H1 (cell line): Measurements from ENCODE around the gene ZNF423.

Source experiments
- EP300 ChIP-seq, 2 experiments: IDR thresholded peaks; 1 replicate in 1 of 2; 2 replicates in 1 of 2; pipeline ENCODE4 v1.6.1; 2011 to 2012; ENCODE audit warnings: low read depth in 2 of 2, low read length in 2 of 2, mild to moderate bottlenecking in 2 of 2, borderline replicate concordance in 1 of 2, inconsistent platforms in 1 of 2, moderate library complexity in 1 of 2
- KDM1A ChIP-seq: fragments of 200-600, 300-600 bp; sonication (generic); IDR thresholded peaks from 2 replicates; pipeline ENCODE4 v1.7.1; 2016; ENCODE audit warnings: mild to moderate bottlenecking, low read length, borderline replicate concordance
- PHF8 ChIP-seq: fragments of 200-600 bp; sonication (generic); conservative IDR thresholded peaks from 2 replicates; pipeline ENCODE4 v1.7.1; 2012; ENCODE audit warnings: low read depth, mild to moderate bottlenecking, inconsistent platforms, low read length, moderate library complexity
- POLR2A ChIP-seq, 2 experiments: IDR thresholded peaks; 1 replicate in 1 of 2; 2 replicates in 1 of 2; pipeline ENCODE4 v1.6.1; 2011; ENCODE audit warnings: low read depth in 2 of 2, low read length in 2 of 2, mild to moderate bottlenecking in 2 of 2; ENCODE audit errors: control extremely low read depth in 1 of 2
- POLR2AphosphoS5 ChIP-seq: IDR thresholded peaks from 2 replicates; pipeline ENCODE4 v1.6.1; 2011; ENCODE audit warnings: low read depth, low read length
- RAD21 ChIP-seq, 2 experiments: IDR thresholded peaks in 1 of 2; conservative IDR thresholded peaks in 1 of 2; 2 replicates each; pipeline ENCODE4 v1.6.1; 2011; ENCODE audit warnings: low read depth in 2 of 2, low read length in 2 of 2, improper control_type of control experiment in 1 of 2, inconsistent platforms in 1 of 2, mild to moderate bottlenecking in 1 of 2, moderate library complexity in 1 of 2
- RFX5 ChIP-seq: IDR thresholded peaks from 2 replicates; pipeline ENCODE4 v1.6.1; 2011; ENCODE audit warnings: low read depth, low read length, improper control_type of control experiment, borderline replicate concordance
- TF ChIP-seq, protein P1 (sequence below): IDR thresholded peaks from 2 replicates; pipeline ENCODE4 v1.6.1; 2012; ENCODE audit warnings: inconsistent platforms
- TF ChIP-seq, protein P2 (sequence below): IDR thresholded peaks from 2 replicates; pipeline ENCODE4 v1.6.1; 2011; ENCODE audit warnings: low read length, improper control_type of control experiment
- TF ChIP-seq, protein P3 (sequence below), 3 experiments: IDR thresholded peaks; 1 replicate in 2 of 3; 2 replicates in 1 of 3; pipeline versions ENCODE4 v1.5.1 to v1.6.1; 2011; ENCODE audit warnings: low read length in 3 of 3, mild to moderate bottlenecking in 3 of 3, inconsistent platforms in 2 of 3, low read depth in 1 of 3, moderate library complexity in 1 of 3; ENCODE audit not compliant: insufficient read depth in 1 of 3; ENCODE audit errors: control extremely low read depth in 1 of 3
- TF ChIP-seq, protein P4 (sequence below): fragments of 300-600 bp; sonication (generic); IDR thresholded peaks from 2 replicates; pipeline ENCODE4 v1.7.1; 2012; ENCODE audit warnings: low read length, moderate library complexity, mild to moderate bottlenecking, inconsistent platforms; ENCODE audit not compliant: insufficient replicate concordance

DNA sequence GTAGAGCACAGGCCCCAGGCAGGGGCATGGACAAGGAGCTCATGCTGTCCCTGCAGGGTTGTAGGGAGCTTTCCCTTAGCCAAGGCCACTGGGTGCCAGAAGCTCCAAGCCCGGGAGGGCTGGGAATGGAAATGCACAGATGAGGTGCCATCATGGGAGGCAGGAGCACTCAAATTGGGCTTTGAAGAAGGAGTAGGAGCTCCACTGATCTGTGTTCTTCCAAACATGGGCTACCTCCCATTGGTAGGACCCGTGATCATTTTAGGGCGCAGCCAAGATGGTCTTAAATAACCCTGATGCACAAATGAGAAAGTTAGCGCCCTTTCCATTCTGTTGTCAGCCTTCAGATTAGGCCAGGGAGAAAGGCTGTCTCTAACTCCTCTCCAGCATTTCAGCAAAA, 201.5 kb downstream of the ZNF423 start:
- TF ChIP-seq, protein P1, sequence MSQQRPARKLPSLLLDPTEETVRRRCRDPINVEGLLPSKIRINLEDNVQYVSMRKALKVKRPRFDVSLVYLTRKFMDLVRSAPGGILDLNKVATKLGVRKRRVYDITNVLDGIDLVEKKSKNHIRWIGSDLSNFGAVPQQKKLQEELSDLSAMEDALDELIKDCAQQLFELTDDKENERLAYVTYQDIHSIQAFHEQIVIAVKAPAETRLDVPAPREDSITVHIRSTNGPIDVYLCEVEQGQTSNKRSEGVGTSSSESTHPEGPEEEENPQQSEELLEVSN, result no peak
- TF ChIP-seq POLR2AphosphoS5 (no peak), PHF8 (no peak), EP300 (IDR thresholded peaks at IDR 0.05; ENCODE audit: borderline replicate concordance in 1 of 2, low read depth in 2 of 2, low read length in 2 of 2) (no peak), RAD21 (IDR thresholded peaks at IDR 0.05 in 1 of 2, conservative IDR thresholded peaks at IDR 0.05 in 1 of 2; ENCODE audit: low read depth in 2 of 2, low read length in 2 of 2) (no peak), RFX5 (no peak), KDM1A (no peak), POLR2A (IDR thresholded peaks at IDR 0.05; ENCODE audit: control extremely low read depth in 1 of 2, low read depth in 2 of 2, low read length in 2 of 2) (no peak)
- TF ChIP-seq, protein P2, sequence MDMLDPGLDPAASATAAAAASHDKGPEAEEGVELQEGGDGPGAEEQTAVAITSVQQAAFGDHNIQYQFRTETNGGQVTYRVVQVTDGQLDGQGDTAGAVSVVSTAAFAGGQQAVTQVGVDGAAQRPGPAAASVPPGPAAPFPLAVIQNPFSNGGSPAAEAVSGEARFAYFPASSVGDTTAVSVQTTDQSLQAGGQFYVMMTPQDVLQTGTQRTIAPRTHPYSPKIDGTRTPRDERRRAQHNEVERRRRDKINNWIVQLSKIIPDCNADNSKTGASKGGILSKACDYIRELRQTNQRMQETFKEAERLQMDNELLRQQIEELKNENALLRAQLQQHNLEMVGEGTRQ, result no peak
- TF ChIP-seq, protein P3, sequence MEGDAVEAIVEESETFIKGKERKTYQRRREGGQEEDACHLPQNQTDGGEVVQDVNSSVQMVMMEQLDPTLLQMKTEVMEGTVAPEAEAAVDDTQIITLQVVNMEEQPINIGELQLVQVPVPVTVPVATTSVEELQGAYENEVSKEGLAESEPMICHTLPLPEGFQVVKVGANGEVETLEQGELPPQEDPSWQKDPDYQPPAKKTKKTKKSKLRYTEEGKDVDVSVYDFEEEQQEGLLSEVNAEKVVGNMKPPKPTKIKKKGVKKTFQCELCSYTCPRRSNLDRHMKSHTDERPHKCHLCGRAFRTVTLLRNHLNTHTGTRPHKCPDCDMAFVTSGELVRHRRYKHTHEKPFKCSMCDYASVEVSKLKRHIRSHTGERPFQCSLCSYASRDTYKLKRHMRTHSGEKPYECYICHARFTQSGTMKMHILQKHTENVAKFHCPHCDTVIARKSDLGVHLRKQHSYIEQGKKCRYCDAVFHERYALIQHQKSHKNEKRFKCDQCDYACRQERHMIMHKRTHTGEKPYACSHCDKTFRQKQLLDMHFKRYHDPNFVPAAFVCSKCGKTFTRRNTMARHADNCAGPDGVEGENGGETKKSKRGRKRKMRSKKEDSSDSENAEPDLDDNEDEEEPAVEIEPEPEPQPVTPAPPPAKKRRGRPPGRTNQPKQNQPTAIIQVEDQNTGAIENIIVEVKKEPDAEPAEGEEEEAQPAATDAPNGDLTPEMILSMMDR (IDR thresholded peaks at IDR 0.05; ENCODE audit: control extremely low read depth in 1 of 3, insufficient read depth in 1 of 3, low read depth in 1 of 3, low read length in 3 of 3), result no peak
- TF ChIP-seq, protein P4, sequence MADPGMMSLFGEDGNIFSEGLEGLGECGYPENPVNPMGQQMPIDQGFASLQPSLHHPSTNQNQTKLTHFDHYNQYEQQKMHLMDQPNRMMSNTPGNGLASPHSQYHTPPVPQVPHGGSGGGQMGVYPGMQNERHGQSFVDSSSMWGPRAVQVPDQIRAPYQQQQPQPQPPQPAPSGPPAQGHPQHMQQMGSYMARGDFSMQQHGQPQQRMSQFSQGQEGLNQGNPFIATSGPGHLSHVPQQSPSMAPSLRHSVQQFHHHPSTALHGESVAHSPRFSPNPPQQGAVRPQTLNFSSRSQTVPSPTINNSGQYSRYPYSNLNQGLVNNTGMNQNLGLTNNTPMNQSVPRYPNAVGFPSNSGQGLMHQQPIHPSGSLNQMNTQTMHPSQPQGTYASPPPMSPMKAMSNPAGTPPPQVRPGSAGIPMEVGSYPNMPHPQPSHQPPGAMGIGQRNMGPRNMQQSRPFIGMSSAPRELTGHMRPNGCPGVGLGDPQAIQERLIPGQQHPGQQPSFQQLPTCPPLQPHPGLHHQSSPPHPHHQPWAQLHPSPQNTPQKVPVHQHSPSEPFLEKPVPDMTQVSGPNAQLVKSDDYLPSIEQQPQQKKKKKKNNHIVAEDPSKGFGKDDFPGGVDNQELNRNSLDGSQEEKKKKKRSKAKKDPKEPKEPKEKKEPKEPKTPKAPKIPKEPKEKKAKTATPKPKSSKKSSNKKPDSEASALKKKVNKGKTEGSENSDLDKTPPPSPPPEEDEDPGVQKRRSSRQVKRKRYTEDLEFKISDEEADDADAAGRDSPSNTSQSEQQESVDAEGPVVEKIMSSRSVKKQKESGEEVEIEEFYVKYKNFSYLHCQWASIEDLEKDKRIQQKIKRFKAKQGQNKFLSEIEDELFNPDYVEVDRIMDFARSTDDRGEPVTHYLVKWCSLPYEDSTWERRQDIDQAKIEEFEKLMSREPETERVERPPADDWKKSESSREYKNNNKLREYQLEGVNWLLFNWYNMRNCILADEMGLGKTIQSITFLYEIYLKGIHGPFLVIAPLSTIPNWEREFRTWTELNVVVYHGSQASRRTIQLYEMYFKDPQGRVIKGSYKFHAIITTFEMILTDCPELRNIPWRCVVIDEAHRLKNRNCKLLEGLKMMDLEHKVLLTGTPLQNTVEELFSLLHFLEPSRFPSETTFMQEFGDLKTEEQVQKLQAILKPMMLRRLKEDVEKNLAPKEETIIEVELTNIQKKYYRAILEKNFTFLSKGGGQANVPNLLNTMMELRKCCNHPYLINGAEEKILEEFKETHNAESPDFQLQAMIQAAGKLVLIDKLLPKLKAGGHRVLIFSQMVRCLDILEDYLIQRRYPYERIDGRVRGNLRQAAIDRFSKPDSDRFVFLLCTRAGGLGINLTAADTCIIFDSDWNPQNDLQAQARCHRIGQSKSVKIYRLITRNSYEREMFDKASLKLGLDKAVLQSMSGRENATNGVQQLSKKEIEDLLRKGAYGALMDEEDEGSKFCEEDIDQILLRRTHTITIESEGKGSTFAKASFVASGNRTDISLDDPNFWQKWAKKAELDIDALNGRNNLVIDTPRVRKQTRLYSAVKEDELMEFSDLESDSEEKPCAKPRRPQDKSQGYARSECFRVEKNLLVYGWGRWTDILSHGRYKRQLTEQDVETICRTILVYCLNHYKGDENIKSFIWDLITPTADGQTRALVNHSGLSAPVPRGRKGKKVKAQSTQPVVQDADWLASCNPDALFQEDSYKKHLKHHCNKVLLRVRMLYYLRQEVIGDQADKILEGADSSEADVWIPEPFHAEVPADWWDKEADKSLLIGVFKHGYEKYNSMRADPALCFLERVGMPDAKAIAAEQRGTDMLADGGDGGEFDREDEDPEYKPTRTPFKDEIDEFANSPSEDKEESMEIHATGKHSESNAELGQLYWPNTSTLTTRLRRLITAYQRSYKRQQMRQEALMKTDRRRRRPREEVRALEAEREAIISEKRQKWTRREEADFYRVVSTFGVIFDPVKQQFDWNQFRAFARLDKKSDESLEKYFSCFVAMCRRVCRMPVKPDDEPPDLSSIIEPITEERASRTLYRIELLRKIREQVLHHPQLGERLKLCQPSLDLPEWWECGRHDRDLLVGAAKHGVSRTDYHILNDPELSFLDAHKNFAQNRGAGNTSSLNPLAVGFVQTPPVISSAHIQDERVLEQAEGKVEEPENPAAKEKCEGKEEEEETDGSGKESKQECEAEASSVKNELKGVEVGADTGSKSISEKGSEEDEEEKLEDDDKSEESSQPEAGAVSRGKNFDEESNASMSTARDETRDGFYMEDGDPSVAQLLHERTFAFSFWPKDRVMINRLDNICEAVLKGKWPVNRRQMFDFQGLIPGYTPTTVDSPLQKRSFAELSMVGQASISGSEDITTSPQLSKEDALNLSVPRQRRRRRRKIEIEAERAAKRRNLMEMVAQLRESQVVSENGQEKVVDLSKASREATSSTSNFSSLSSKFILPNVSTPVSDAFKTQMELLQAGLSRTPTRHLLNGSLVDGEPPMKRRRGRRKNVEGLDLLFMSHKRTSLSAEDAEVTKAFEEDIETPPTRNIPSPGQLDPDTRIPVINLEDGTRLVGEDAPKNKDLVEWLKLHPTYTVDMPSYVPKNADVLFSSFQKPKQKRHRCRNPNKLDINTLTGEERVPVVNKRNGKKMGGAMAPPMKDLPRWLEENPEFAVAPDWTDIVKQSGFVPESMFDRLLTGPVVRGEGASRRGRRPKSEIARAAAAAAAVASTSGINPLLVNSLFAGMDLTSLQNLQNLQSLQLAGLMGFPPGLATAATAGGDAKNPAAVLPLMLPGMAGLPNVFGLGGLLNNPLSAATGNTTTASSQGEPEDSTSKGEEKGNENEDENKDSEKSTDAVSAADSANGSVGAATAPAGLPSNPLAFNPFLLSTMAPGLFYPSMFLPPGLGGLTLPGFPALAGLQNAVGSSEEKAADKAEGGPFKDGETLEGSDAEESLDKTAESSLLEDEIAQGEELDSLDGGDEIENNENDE, result no peak
